HepG2 (cell line): ENCODE results near the gene BTN1A1. TPM values are rescaled to one million over a fixed set of nuclear protein-coding genes. Genes with fewer than 3 reads are reported as not detected.

Experiments used
- CHD4 ChIP-seq: fragments of 200-600 bp; sonication (generic); IDR thresholded peaks from 2 replicates; pipeline ENCODE4 v1.7.0; 2017; ENCODE audit warnings: mild to moderate bottlenecking, low read length, borderline replicate concordance
- FOXA3 ChIP-seq: IDR thresholded peaks from 2 replicates; pipeline ENCODE4 v1.6.1; 2016; ENCODE audit warnings: missing genetic modification reagents, missing compliant biosample characterization
- HNF4A ChIP-seq: sonication (generic); formaldehyde crosslinking; IDR thresholded peaks from 2 replicates; pipeline ENCODE4 v1.4.0; 2020; ENCODE audit warnings: missing genetic modification reagents
- KDM3A ChIP-seq: IDR thresholded peaks from 2 replicates; pipeline ENCODE4 v1.6.1; 2018; ENCODE audit warnings: low read depth, missing compliant biosample characterization
- KDM5A ChIP-seq: fragments of 200-600 bp; sonication (generic); IDR thresholded peaks from 2 replicates; pipeline ENCODE4 v1.7.0; 2018; ENCODE audit warnings: antibody characterized with exemption, mild to moderate bottlenecking, low read length, borderline replicate concordance
- MED13 ChIP-seq: sonication (generic); formaldehyde crosslinking; IDR thresholded peaks from 2 replicates; pipeline ENCODE4 v1.5.0; 2020; ENCODE audit warnings: missing genetic modification reagents
- MEIS1 ChIP-seq: sonication (generic); formaldehyde crosslinking; IDR thresholded peaks from 2 replicates; pipeline ENCODE4 v1.9.0; 2021; ENCODE audit warnings: mild to moderate bottlenecking, missing genetic modification reagents, moderate library complexity, borderline replicate concordance
- SALL1 ChIP-seq: sonication (generic); formaldehyde crosslinking; IDR thresholded peaks from 2 replicates; pipeline ENCODE4 v1.8.0; 2022; ENCODE audit warnings: mild to moderate bottlenecking, missing genetic modification reagents
- ZNF136 ChIP-seq: sonication (generic); formaldehyde crosslinking; IDR thresholded peaks from 2 replicates; pipeline ENCODE4 v1.8.1; 2022; ENCODE audit warnings: low read depth, mild to moderate bottlenecking, moderate library complexity, missing genetic modification reagents
- ZNF326 ChIP-seq: sonication (generic); formaldehyde crosslinking; IDR thresholded peaks from 2 replicates; pipeline ENCODE4 v1.4.0; 2020; ENCODE audit warnings: missing genetic modification reagents, borderline replicate concordance
- ZNF333 ChIP-seq: sonication (generic); formaldehyde crosslinking; IDR thresholded peaks from 2 replicates; pipeline ENCODE4 v1.4.0; 2020; ENCODE audit warnings: mild to moderate bottlenecking, missing genetic modification reagents, borderline replicate concordance
- ZNF530 ChIP-seq: sonication (generic); formaldehyde crosslinking; IDR thresholded peaks from 2 replicates; pipeline ENCODE4 v1.5.0; 2020; ENCODE audit warnings: low read depth, mild to moderate bottlenecking, missing genetic modification reagents
- ZNF816 ChIP-seq: sonication (generic); formaldehyde crosslinking; IDR thresholded peaks from 2 replicates; pipeline ENCODE4 v1.8.0; 2022; ENCODE audit warnings: missing genetic modification reagents, mild to moderate bottlenecking, borderline replicate concordance
- ZNF83 ChIP-seq: sonication (generic); formaldehyde crosslinking; IDR thresholded peaks from 2 replicates; pipeline ENCODE4 v1.4.0; 2020; ENCODE audit warnings: missing genetic modification reagents, mild to moderate bottlenecking, borderline replicate concordance
- polyA plus RNA-seq, 8 experiments: library from polyadenylated mRNA; depleted of rRNA in 3 of 8; stranded (reverse) in 7 of 8; unstranded in 1 of 8; fragments of >200 nt; fragmentation: Illumina TruSeq in 4 of 8; extraction: Trizol in 4 of 8; gene quantifications; 2 replicates each; pipeline versions ENCODE4 v1.2.1 to v1.2.3, GENCODE V29; 2011 to 2016; ENCODE audit warnings: low read depth in 4 of 8, missing spikeins in 1 of 8, mixed read lengths in 1 of 8; ENCODE audit not compliant: insufficient read depth in 1 of 8
- total RNA-seq, 5 experiments: library from RNA; depleted of rRNA; stranded (reverse); fragments of >200 nt; fragmentation: Illumina TruSeq; extraction: Trizol; gene quantifications; 2 replicates each; pipeline ENCODE4 v1.2.3, GENCODE V29; 2016; ENCODE audit warnings: low read depth in 1 of 5
- TF ChIP-seq, protein P1 (sequence below): sonication (generic); formaldehyde crosslinking; IDR thresholded peaks from 2 replicates; pipeline ENCODE4 v1.5.0; 2020; ENCODE audit warnings: missing genetic modification reagents
- TF ChIP-seq, protein P2 (sequence below): IDR thresholded peaks from 2 replicates; pipeline ENCODE4 v1.6.1; 2016
- TF ChIP-seq, protein P3 (sequence below): sonication (generic); formaldehyde crosslinking; IDR thresholded peaks from 2 replicates; pipeline ENCODE4 v1.5.0; 2020; ENCODE audit warnings: missing genetic modification reagents
- TF ChIP-seq, protein P4 (sequence below), 2 experiments: sonication (generic) in 1 of 2; formaldehyde crosslinking in 1 of 2; IDR thresholded peaks; 2 replicates each; pipeline versions ENCODE4 v1.5.1 to v1.6.1; 2011 to 2020; ENCODE audit warnings: borderline replicate concordance in 1 of 2, low read depth in 1 of 2, low read length in 1 of 2, mild to moderate bottlenecking in 1 of 2, missing genetic modification reagents in 1 of 2, moderate library complexity in 1 of 2
- TF ChIP-seq, protein P5 (sequence below): sonication (generic); formaldehyde crosslinking; IDR thresholded peaks from 2 replicates; pipeline ENCODE4 v1.8.0; 2022; ENCODE audit warnings: missing genetic modification reagents, mild to moderate bottlenecking, moderate library complexity, borderline replicate concordance

Gene BTN1A1
- total and polyA plus RNA-seq, 2 of the 13 experiments (the other 11 are each of a cell fraction or from before 2014, with no cell fraction given) = 0.04 TPM; not detected in 1

DNA sequence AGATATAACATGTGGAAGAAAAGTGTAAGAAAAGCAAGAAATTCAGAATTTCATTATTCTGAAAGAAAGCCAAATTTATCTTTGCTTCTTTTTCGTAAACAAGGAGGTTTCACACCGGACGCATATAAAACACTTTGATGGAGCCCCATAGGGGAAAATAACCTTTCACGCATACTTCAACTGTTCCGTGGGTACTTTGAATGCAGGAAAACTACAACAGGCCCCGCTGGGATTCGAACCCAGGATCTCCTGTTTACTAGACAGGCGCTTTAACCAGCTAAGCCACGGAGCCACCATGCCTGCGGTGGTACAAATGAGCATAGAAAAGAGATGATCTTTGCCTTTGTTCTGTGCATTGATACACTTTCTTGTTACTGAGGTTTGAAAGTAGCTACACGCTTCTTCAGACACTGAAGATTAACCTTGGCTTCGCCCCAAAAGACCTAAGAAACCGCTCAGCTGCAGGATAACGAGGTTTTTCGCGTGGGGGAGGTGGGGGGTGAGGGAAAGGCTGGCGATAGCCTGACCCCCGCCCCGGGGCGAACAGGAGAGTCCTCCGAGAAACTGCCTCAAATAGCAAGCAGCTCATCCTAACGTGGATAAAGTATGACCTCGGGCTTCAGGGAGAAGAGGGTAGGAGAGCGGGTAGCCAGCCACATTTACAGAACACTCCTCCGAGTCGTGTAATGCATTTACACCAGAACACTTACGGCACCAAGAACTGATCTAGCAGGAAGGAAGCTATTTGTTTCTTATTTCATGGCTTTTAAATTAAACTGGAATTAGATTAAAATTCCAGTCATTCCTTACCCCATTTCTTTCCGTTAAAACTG is 32.8 kb downstream of the BTN1A1 start (continued):
- TF ChIP-seq, protein P1, sequence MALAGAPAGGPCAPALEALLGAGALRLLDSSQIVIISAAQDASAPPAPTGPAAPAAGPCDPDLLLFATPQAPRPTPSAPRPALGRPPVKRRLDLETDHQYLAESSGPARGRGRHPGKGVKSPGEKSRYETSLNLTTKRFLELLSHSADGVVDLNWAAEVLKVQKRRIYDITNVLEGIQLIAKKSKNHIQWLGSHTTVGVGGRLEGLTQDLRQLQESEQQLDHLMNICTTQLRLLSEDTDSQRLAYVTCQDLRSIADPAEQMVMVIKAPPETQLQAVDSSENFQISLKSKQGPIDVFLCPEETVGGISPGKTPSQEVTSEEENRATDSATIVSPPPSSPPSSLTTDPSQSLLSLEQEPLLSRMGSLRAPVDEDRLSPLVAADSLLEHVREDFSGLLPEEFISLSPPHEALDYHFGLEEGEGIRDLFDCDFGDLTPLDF (CRISPR knock-in tag) = no peak
- peak; percentile 95; the same call in 1 of the 2 replicates for TF ChIP-seq ZNF136 (CRISPR knock-in tag)
- no peak for TF ChIP-seq ZNF326 (CRISPR knock-in tag)
- TF ChIP-seq ZNF333 = no peak
- TF ChIP-seq KDM3A (CRISPR knock-in tag) = peak; percentile 71; the same call in 1 of the 2 replicates
- TF ChIP-seq CHD4 = peak; percentile 50; the same call in 1 of the 2 replicates
- TF ChIP-seq, protein P2, sequence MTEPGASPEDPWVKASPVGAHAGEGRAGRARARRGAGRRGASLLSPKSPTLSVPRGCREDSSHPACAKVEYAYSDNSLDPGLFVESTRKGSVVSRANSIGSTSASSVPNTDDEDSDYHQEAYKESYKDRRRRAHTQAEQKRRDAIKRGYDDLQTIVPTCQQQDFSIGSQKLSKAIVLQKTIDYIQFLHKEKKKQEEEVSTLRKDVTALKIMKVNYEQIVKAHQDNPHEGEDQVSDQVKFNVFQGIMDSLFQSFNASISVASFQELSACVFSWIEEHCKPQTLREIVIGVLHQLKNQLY = 0 out of 2 replicates have a peak, but pooled peaks have one; percentile 48
- TF ChIP-seq, protein P3, sequence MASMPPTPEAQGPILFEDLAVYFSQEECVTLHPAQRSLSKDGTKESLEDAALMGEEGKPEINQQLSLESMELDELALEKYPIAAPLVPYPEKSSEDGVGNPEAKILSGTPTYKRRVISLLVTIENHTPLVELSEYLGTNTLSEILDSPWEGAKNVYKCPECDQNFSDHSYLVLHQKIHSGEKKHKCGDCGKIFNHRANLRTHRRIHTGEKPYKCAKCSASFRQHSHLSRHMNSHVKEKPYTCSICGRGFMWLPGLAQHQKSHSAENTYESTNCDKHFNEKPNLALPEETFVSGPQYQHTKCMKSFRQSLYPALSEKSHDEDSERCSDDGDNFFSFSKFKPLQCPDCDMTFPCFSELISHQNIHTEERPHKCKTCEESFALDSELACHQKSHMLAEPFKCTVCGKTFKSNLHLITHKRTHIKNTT (CRISPR knock-in tag) = no peak
- no peak for TF ChIP-seq MED13
- TF ChIP-seq ZNF530 = no peak
- peak; percentile 91 for TF ChIP-seq FOXA3 (CRISPR knock-in tag)
- TF ChIP-seq SALL1 (CRISPR knock-in tag) = peak; percentile 85
- TF ChIP-seq ZNF83 (CRISPR knock-in tag) = no peak
- no peak for TF ChIP-seq KDM5A
- 0 out of 2 replicates have a peak, but pooled peaks have one; percentile 11 for TF ChIP-seq HNF4A (CRISPR knock-in tag)
- TF ChIP-seq, protein P4, sequence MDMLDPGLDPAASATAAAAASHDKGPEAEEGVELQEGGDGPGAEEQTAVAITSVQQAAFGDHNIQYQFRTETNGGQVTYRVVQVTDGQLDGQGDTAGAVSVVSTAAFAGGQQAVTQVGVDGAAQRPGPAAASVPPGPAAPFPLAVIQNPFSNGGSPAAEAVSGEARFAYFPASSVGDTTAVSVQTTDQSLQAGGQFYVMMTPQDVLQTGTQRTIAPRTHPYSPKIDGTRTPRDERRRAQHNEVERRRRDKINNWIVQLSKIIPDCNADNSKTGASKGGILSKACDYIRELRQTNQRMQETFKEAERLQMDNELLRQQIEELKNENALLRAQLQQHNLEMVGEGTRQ (IDR thresholded peaks at IDR 0.05; ENCODE audit: low read depth, low read length) = no peak
- TF ChIP-seq, protein P4 (CRISPR knock-in tag; IDR thresholded peaks at IDR 0.05; ENCODE audit: borderline replicate concordance) = no peak
- TF ChIP-seq, protein P5, sequence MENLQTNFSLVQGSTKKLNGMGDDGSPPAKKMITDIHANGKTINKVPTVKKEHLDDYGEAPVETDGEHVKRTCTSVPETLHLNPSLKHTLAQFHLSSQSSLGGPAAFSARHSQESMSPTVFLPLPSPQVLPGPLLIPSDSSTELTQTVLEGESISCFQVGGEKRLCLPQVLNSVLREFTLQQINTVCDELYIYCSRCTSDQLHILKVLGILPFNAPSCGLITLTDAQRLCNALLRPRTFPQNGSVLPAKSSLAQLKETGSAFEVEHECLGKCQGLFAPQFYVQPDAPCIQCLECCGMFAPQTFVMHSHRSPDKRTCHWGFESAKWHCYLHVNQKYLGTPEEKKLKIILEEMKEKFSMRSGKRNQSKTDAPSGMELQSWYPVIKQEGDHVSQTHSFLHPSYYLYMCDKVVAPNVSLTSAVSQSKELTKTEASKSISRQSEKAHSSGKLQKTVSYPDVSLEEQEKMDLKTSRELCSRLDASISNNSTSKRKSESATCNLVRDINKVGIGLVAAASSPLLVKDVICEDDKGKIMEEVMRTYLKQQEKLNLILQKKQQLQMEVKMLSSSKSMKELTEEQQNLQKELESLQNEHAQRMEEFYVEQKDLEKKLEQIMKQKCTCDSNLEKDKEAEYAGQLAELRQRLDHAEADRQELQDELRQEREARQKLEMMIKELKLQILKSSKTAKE (CRISPR knock-in tag) = no peak
- no peak; the same call in 1 of the 2 replicates for TF ChIP-seq ZNF816 (CRISPR knock-in tag)
- no peak for TF ChIP-seq MEIS1 (CRISPR knock-in tag)
